ENCODE results near the gene INSYN1.
"Not testable (repeated sequence)": the region's sequence is repeated elsewhere in the genome, so short reads cannot be mapped to it uniquely, and the experiment has no call there.

Gene INSYN1

GRCh38 chr15:73748730-73749129 lies 4.4 kb downstream of the INSYN1 start:
- no peak for DNase-seq

- no peak for DNase-seq
These were observed 5.1 kb downstream of the INSYN1 start for GRCh38 chr15:73747847-73748590.

- no peak for DNase-seq
These were observed 6.3 kb downstream of the INSYN1 start for GRCh38 chr15:73746883-73747282.

DNA sequence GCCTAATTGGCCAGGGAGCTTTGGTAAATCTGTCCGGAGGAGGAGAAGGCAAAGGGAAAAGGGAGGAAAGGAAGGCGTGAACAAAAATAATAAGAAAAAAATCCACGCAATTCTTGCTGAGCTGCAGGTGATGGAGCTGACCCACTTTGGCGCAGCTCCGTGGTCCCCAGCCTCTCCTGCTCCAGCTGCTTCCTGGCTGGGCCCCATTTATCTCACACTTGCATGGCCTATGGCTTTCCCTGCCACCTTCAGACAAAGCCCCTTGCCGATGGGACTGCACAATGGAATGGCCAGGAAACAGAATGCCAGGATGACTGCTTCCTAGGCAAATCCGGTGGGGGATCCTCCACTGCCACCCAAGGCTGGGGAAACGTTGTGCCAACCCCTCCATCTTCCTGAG lies 6.9 kb downstream of the INSYN1 start:
- DNase-seq, result no peak

DNA sequence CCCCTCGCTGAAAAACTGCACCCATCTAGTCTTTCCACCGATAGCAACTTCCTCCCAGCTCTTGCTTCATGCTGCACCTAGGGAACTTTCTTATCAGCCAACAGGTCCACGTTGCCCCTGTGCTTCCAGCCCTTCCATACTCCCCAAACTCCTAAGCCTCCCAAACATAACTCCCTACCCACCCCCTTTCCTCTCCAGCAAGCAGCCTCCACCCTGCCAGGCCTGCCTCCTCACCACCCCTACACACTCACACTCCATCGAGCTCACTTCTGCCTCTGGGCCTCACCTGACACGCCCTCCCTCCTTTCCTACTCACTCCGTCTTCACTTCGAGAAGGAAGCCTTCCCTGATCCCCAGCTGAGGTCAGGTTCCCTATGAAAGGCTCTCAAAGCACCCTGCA lies 8.1 kb downstream of the INSYN1 start:
- no peak for DNase-seq

- DNase-seq, result no peak
These were observed 8.9 kb downstream of the INSYN1 start for GRCh38 chr15:73744293-73744692.

- no peak for DNase-seq
These were observed 11.8 kb downstream of the INSYN1 start for GRCh38 chr15:73741321-73741836.

DNA sequence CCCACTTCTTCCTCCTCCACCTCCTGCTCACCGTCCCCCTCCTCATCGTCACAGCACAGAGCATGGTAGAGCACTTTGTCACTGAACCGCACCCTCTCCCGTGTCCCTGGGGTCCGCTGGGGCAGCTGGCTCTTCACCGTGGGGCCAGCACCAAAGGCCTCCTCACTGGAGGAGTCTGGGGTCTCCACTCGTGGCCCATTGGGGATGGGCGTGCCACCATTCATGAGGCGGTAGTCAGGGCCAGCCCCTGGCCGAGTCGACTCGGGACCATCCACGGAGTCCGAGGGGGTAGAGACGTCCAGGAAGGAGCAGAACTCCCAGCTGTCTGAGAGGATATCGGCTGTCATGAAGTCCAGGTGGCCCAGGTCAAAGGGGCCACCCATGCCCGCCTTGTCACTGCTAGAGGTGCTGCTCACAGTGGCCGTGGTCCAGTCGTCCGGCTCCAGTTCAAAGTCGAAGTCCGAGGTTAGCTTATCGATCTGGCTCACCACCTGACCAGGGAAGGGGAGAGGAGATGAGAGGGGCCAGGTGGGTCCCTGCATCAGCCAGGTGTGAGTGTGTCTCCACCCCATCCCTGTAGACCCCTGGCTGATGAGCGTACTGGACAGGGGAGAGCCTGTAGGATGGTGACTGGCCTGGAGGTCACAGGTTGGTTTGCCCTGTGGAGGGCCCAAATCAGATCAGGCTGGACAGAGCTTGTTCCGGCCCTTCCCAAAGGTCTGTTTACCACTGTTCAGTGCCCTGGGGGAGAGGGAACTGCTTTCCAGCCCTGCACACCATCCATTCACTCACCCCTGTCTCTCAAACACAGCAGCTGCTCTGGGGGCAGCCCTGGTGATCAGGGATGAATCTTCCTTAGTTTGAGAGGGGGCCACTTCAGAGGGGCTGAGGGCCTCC lies 12.8 kb downstream of the INSYN1 start:
- DNase-seq, result no peak

DNA sequence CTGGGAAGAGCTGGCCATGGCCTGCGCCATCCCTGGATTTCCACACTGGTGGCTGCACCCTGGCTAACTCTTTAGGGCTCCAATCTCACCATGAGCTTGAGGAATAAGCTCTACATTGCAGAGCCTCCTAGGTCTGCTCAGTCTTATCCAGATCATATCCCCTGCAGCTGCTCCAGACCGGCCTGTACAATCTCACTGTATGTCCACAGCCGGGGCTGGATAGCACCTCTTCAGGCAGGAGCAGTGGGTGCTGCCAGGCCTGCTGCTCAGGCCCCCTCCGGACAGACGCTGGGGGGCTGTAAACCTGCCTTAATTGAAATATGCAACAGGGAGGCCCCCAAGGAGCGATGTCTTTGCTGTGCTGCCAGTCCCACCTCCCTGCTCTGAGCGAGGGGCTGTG lies 15.6 kb downstream of the INSYN1 start:
- DNase-seq, result no peak

GRCh38 chr15:73732930-73733329 lies 20.2 kb downstream of the INSYN1 start:
- DNase-seq, result no peak

GRCh38 chr15:73732051-73732450 lies 21.1 kb downstream of the INSYN1 start:
- DNase-seq, result not testable (repeated sequence)

DNA sequence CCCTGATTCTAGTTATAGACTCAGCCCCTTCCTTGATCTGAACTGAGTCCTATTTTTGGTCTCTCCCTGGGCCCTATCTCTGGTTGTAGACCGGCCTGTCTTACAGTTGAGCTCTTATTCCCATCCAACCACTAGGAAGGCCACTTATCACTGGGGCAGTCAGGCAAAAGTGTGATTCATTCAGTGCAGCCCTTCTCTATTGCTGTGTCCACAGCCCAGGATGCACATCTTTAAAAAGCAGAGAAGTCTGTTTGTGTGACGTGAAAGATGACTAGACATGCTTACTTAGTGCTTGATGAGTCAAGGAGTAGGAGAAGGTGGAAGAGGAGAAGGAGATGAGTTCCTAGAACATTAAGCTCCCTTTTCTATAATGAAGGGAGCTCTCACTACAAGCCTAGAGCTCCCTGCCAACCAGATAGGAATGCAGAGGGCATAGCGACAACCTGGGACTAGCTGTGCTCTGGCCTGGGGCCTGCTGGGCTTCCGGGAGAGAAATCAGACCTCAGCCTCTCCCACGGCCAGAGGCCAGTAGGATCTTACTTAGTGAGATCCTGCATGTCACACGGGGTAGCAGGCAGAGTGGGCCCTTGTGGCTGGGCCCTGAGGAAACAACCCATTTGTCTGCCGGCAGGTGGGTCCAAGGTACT lies 25.7 kb downstream of the INSYN1 start:
- DNase-seq, result no peak

GRCh38 chr15:73724212-73724611 lies 28.9 kb downstream of the INSYN1 start:
- no peak for DNase-seq

GRCh38 chr15:73723191-73723590 lies 30.0 kb downstream of the INSYN1 start:
- DNase-seq, result no peak

- DNase-seq, result no peak
These were observed 30.7 kb downstream of the INSYN1 start for GRCh38 chr15:73722425-73722824.

GRCh38 chr15:73718694-73719093 lies 34.5 kb downstream of the INSYN1 start:
- DNase-seq, result no peak

GRCh38 chr15:73717802-73718201 lies 35.3 kb downstream of the INSYN1 start:
- DNase-seq, result no peak

- DNase-seq, result no peak
These were observed 35.9 kb downstream of the INSYN1 start for GRCh38 chr15:73717206-73717605.

DNA sequence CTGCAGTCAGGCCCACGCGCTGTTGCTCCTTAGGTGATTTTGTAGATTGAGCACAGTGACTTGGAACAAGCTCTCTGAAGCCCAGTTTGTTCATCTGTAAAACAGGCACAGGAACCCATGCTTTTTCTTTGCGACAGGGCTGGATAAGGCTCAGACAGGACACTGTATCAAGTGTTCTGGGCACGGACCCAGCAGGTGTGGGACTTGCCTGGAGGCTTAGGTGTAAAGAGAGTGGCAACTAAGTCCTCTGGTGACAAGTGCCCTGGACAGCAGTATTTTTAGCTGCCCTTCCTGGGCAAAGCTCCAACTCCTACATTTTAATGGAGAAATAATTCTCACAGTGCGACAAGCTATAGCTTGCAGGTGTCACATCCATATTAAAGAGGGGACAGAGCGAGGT lies 36.7 kb downstream of the INSYN1 start:
- DNase-seq, result no peak

GRCh38 chr15:73715417-73715816 lies 37.7 kb downstream of the INSYN1 start:
- no peak for DNase-seq

DNA sequence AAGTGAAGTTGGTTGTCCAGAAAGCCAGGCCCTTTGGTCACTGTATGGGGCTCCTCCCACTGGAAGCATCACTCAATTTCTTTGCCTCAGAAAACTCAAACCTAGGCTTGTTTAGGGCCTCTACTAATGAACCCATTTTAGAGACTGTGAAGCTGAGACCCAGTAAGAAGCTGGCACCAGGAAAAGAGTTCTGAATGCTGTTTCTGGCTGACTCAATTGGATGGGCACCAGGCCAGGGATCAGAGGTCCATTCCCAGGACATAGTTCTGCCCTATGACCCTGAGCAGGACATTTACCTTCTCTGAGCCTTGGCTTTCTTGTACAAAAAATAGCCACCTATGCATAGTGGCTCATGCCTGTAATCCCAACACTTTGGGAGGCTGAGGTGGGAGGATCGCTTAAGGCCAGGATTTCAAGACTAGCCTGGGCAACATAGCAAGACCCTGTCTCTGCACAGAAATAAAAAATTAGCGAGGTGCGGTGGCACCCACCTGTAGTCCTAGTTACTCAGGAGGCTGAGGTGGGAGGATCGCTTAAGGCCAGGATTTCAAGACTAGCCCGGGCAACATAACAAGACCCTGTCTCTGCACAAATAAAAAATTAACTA lies 38.4 kb downstream of the INSYN1 start:
- no peak for DNase-seq

- DNase-seq, result no peak
These were observed 41.0 kb downstream of the INSYN1 start for GRCh38 chr15:73712107-73712506.

GRCh38 chr15:73711526-73711925 lies 41.6 kb downstream of the INSYN1 start:
- DNase-seq, result no peak
